ENCODE results near the gene HAVCR1.

Gene HAVCR1

GRCh38 chr5:156981481-156981880 is 77.4 kb downstream of the HAVCR1 start:
- no peak for DNase-seq
